Liver (tissue), 3 donors: Measurements from ENCODE around the gene GREM1.

Experiments
- RAD21 ChIP-seq, 2 donors: IDR thresholded peaks; 2 replicates each; pipeline ENCODE4 v1.6.1; 2016; ENCODE audit warnings: antibody characterized with exemption in 2 of 2, mild to moderate bottlenecking in 2 of 2
- TF ChIP-seq, protein P1 (sequence below): fragments of 150-350 bp; IDR thresholded peaks from 2 replicates; pipeline ENCODE4 v1.5.1; 2017; ENCODE audit warnings: improper control_type of control experiment, low read depth, low read length; ENCODE audit not compliant: missing input control
- TF ChIP-seq, protein P2 (sequence below): IDR thresholded peaks from 2 replicates; pipeline ENCODE4 v1.6.1; 2016; ENCODE audit warnings: antibody characterized with exemption
- TF ChIP-seq, protein P3 (sequence below): IDR thresholded peaks from 2 replicates; pipeline ENCODE4 v1.6.1; 2016; ENCODE audit warnings: antibody characterized with exemption, mild to moderate bottlenecking
- TF ChIP-seq, protein P4 (sequence below): IDR thresholded peaks from 2 replicates; pipeline ENCODE4 v1.6.1; 2016; ENCODE audit warnings: antibody characterized with exemption
- donor health status: healthy.
- donor health status: healthy.

DNA sequence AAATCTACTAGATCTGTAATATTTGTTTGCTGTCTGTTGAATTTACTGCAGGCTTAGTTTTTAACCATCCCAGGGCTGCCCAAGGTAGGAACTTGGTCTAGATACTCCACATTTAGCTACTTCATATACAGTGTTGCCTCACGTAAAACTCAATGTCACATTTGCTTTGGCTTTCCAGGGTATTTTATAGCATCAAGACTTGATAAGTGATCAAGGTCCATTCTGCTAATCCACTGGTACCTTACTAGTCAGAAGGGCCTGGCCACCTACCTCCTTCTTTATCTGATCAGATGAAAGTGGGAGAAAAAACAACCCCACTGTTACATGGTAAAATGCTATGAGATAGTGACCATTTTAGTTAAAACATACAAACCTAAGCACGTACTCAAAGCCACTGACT, 25.5 kb upstream of the GREM1 start:
- TF ChIP-seq, protein P1, sequence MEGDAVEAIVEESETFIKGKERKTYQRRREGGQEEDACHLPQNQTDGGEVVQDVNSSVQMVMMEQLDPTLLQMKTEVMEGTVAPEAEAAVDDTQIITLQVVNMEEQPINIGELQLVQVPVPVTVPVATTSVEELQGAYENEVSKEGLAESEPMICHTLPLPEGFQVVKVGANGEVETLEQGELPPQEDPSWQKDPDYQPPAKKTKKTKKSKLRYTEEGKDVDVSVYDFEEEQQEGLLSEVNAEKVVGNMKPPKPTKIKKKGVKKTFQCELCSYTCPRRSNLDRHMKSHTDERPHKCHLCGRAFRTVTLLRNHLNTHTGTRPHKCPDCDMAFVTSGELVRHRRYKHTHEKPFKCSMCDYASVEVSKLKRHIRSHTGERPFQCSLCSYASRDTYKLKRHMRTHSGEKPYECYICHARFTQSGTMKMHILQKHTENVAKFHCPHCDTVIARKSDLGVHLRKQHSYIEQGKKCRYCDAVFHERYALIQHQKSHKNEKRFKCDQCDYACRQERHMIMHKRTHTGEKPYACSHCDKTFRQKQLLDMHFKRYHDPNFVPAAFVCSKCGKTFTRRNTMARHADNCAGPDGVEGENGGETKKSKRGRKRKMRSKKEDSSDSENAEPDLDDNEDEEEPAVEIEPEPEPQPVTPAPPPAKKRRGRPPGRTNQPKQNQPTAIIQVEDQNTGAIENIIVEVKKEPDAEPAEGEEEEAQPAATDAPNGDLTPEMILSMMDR: no peak
- TF ChIP-seq, protein P2, sequence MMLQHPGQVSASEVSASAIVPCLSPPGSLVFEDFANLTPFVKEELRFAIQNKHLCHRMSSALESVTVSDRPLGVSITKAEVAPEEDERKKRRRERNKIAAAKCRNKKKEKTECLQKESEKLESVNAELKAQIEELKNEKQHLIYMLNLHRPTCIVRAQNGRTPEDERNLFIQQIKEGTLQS: no peak
- TF ChIP-seq, protein P3, sequence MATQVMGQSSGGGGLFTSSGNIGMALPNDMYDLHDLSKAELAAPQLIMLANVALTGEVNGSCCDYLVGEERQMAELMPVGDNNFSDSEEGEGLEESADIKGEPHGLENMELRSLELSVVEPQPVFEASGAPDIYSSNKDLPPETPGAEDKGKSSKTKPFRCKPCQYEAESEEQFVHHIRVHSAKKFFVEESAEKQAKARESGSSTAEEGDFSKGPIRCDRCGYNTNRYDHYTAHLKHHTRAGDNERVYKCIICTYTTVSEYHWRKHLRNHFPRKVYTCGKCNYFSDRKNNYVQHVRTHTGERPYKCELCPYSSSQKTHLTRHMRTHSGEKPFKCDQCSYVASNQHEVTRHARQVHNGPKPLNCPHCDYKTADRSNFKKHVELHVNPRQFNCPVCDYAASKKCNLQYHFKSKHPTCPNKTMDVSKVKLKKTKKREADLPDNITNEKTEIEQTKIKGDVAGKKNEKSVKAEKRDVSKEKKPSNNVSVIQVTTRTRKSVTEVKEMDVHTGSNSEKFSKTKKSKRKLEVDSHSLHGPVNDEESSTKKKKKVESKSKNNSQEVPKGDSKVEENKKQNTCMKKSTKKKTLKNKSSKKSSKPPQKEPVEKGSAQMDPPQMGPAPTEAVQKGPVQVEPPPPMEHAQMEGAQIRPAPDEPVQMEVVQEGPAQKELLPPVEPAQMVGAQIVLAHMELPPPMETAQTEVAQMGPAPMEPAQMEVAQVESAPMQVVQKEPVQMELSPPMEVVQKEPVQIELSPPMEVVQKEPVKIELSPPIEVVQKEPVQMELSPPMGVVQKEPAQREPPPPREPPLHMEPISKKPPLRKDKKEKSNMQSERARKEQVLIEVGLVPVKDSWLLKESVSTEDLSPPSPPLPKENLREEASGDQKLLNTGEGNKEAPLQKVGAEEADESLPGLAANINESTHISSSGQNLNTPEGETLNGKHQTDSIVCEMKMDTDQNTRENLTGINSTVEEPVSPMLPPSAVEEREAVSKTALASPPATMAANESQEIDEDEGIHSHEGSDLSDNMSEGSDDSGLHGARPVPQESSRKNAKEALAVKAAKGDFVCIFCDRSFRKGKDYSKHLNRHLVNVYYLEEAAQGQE: no peak
- no peak for TF ChIP-seq RAD21 (IDR thresholded peaks at IDR 0.05)
- TF ChIP-seq, protein P4, sequence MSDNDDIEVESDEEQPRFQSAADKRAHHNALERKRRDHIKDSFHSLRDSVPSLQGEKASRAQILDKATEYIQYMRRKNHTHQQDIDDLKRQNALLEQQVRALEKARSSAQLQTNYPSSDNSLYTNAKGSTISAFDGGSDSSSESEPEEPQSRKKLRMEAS: no peak
